Left ventricle myocardium inferior (tissue), 1 donor: ENCODE results near the gene UNC5B. TPM values are rescaled to one million over a fixed set of nuclear protein-coding genes. Genes with fewer than 3 reads are reported as not detected.
A peak's percentile ranks its signal among the peaks of the same experiment; 100 is the strongest.

Experiments
- DNase-seq: peaks from one replicate; pipeline ENCODE4 v3.0.0-alpha.2; 2020
- H3K27ac ChIP-seq: fragments of 200-600 bp; replicated peaks from 2 replicates; pipeline ENCODE4 v1.8.0; 2021
- H3K27me3 ChIP-seq: fragments of 200-600 bp; 2 replicates; pipeline ENCODE4 v1.8.0; 2021; ENCODE audit warnings: low read depth
- H3K36me3 ChIP-seq: fragments of 200-600 bp; 2 replicates; pipeline ENCODE4 v1.8.0; 2021
- H3K4me1 ChIP-seq: fragments of 200-600 bp; 2 replicates; pipeline ENCODE4 v1.8.0; 2021
- H3K4me3 ChIP-seq: fragments of 200-600 bp; 2 replicates; pipeline ENCODE4 v1.8.0; 2021; ENCODE audit warnings: mild to moderate bottlenecking, moderate library complexity
- H3K9me3 ChIP-seq: fragments of 200-600 bp; replicated peaks from 2 replicates; pipeline ENCODE4 v1.8.0; 2021
- intact Hi-C: fragments of 100-400 bp; cut with micrococcal nuclease; formaldehyde crosslinking; loops from one replicate; pipeline ENCODE4 v1.11.0; 2022
- total RNA-seq: library from RNA; stranded (reverse); fragmentation: NEBNext Ultra II Directional; extraction: Animal tissue kit (Norgen Biotek cat#: 25700); gene quantifications from one replicate; pipeline ENCODE4 v1.2.1, GENCODE V29; 2021
- TF ChIP-seq, protein P1 (sequence below): fragments of 200-600 bp; IDR thresholded peaks from 2 replicates; pipeline ENCODE4 v1.8.0; 2021; ENCODE audit warnings: antibody characterized with exemption, mild to moderate bottlenecking, borderline replicate concordance
- donor health status: DM: no; HTN: yes; CAD: no; lungs with severe emphysema.

UNC5B gene
- total RNA-seq, 1 donor from 2014 or later: 15.6 TPM

DNA sequence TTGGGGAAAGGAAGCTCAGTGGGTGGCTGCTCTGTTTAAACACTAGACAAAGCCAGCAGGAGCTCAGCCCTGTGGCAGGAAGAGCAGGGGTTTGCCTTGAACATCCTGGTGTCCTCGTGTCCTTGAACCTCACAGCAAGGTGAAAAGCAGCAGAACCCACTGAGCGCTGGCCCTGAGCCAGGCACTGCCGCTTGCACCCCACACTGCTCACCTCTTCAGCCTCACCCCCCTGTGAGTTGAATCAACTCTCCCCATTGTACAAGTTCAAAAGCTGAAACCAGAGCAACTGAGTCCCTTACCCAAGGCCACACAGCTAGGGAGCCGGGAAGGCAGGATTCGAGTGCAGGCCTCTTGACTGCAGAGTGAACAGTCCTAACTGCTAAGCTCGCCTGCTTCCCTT is 138.7 kb downstream of the UNC5B start:
- Histone ChIP-seq H3K36me3 (peaks cover 7% of the 10 kb centered on the region), H3K9me3 (no peaks in the 10 kb centered on the region), H3K27me3 (no peaks in the 10 kb centered on the region), H3K4me3 (no peak overlapping the region), H3K4me1 (no peaks in the 10 kb centered on the region), H3K27ac (no peak overlapping the region)
- TF ChIP-seq, protein P1, sequence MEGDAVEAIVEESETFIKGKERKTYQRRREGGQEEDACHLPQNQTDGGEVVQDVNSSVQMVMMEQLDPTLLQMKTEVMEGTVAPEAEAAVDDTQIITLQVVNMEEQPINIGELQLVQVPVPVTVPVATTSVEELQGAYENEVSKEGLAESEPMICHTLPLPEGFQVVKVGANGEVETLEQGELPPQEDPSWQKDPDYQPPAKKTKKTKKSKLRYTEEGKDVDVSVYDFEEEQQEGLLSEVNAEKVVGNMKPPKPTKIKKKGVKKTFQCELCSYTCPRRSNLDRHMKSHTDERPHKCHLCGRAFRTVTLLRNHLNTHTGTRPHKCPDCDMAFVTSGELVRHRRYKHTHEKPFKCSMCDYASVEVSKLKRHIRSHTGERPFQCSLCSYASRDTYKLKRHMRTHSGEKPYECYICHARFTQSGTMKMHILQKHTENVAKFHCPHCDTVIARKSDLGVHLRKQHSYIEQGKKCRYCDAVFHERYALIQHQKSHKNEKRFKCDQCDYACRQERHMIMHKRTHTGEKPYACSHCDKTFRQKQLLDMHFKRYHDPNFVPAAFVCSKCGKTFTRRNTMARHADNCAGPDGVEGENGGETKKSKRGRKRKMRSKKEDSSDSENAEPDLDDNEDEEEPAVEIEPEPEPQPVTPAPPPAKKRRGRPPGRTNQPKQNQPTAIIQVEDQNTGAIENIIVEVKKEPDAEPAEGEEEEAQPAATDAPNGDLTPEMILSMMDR: no peak
- intact Hi-C loops: no loop called here
- DNase-seq: no peak

DNA sequence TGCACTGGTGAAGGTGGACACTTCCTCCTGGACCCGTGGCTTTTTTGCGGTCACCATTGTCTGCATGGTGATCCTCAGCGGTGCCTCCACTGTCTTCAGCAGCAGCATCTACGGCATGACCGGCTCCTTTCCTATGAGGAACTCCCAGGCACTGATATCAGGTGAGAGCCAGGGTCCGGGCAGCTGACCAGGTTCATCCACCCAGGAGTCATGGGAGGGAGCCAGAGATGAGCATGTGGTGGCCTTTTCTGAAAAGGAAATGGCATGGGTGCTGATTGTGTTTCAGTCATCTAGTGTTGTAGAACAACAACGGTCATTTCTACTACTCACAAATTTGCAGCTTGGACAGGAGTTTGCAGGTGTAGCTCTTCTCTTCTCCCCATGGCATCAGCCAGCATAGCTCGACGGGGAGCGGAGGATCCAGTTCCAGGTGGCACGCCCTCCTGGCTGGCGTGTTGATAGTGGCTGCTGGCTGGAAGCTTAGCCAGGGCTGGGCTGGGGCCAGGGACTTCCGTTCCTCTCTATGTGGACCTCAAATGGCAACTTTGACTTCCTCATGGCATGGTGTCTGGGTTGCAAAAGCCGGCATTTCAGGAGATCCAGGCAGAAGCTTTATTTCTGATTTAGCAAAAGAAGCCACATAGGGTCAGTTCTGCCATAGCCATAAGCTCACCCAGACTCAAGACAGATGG is 139.4 kb downstream of the UNC5B start:
- H3K4me1 ChIP-seq: no peaks in the 10 kb centered on the region
- no peak overlapping the region for H3K27ac ChIP-seq
- DNase-seq: peak; percentile 49
- no peaks in the 10 kb centered on the region for H3K27me3 ChIP-seq
- no peak overlapping the region for H3K4me3 ChIP-seq
- H3K36me3 ChIP-seq: peaks cover 13% of the 10 kb centered on the region
- intact Hi-C loops: no loop called here
- TF ChIP-seq, protein P1: no peak
- H3K9me3 ChIP-seq: no peaks in the 10 kb centered on the region

Other genes with a start within 250 kb of the UNC5B start
- gene SLC29A3, start 106.7 kb downstream of the UNC5B start, total RNA-seq: 1.7 TPM
- 4.5 TPM for gene CDH23, start 184.3 kb downstream of the UNC5B start, total RNA-seq